ENCODE measurements around the gene DSCAM. TPM values are rescaled to one million over a fixed set of nuclear protein-coding genes. Genes with fewer than 3 reads are reported as not detected.
A peak's percentile ranks its signal among the peaks of the same experiment; 100 is the strongest.

Gene DSCAM
- total RNA-seq, 1 donor from 2014 or later = not detected

- no peak for TF ChIP-seq CTCF (IDR thresholded peaks at IDR 0.05)
- Mint-ChIP-seq H3K9me3 (ENCODE audit: unreplicated experiment) (peaks cover 11% of the 10 kb centered on the region), H3K4me3 (ENCODE audit: unreplicated experiment) (no peak overlapping the region), H3K4me1 (ENCODE audit: unreplicated experiment) (no peaks in the 10 kb centered on the region), H3K27ac (ENCODE audit: unreplicated experiment) (no peak overlapping the region), H3K36me3 (ENCODE audit: unreplicated experiment) (no peaks in the 10 kb centered on the region), H3K27me3 (ENCODE audit: unreplicated experiment) (no peaks in the 10 kb centered on the region)
- peak; percentile 76 for DNase-seq (ENCODE audit: extremely low spot score, unreplicated experiment)
These were observed 677.0 kb downstream of the DSCAM start for GRCh38 chr21:40169971-40170370.

- Mint-ChIP-seq H3K27me3 (ENCODE audit: unreplicated experiment) (no peaks in the 10 kb centered on the region), H3K36me3 (ENCODE audit: unreplicated experiment) (no peaks in the 10 kb centered on the region), H3K9me3 (ENCODE audit: unreplicated experiment) (peaks cover 12% of the 10 kb centered on the region), H3K27ac (ENCODE audit: unreplicated experiment) (no peak overlapping the region), H3K4me1 (ENCODE audit: unreplicated experiment) (no peaks in the 10 kb centered on the region), H3K4me3 (ENCODE audit: unreplicated experiment) (no peak overlapping the region)
- no peak for TF ChIP-seq CTCF (IDR thresholded peaks at IDR 0.05)
- DNase-seq (ENCODE audit: extremely low spot score, unreplicated experiment) = no peak
These were observed 680.6 kb downstream of the DSCAM start for GRCh38 chr21:40166291-40166843.

GRCh38 chr21:40165773-40166070 is 681.2 kb downstream of the DSCAM start:
- TF ChIP-seq CTCF (IDR thresholded peaks at IDR 0.05) = no peak
- Mint-ChIP-seq H3K4me3 (ENCODE audit: unreplicated experiment) (no peak overlapping the region), H3K9me3 (ENCODE audit: unreplicated experiment) (peaks cover 12% of the 10 kb centered on the region), H3K4me1 (ENCODE audit: unreplicated experiment) (no peaks in the 10 kb centered on the region), H3K27me3 (ENCODE audit: unreplicated experiment) (no peaks in the 10 kb centered on the region), H3K36me3 (ENCODE audit: unreplicated experiment) (no peaks in the 10 kb centered on the region), H3K27ac (ENCODE audit: unreplicated experiment) (no peak overlapping the region)
- no peak for DNase-seq (ENCODE audit: extremely low spot score, unreplicated experiment)

GRCh38 chr21:40164905-40165772 is 681.8 kb downstream of the DSCAM start:
- TF ChIP-seq CTCF (IDR thresholded peaks at IDR 0.05) = no peak
- Mint-ChIP-seq H3K36me3 (ENCODE audit: unreplicated experiment) (no peaks in the 10 kb centered on the region), H3K4me1 (ENCODE audit: unreplicated experiment) (no peaks in the 10 kb centered on the region), H3K9me3 (ENCODE audit: unreplicated experiment) (peaks cover 16% of the 10 kb centered on the region), H3K4me3 (ENCODE audit: unreplicated experiment) (no peak overlapping the region), H3K27me3 (ENCODE audit: unreplicated experiment) (no peaks in the 10 kb centered on the region), H3K27ac (ENCODE audit: unreplicated experiment) (no peak overlapping the region)
- DNase-seq (ENCODE audit: extremely low spot score, unreplicated experiment) = peak; percentile 34

GRCh38 chr21:40162075-40162474 is 684.9 kb downstream of the DSCAM start:
- H3K4me3 Mint-ChIP-seq (ENCODE audit: unreplicated experiment) = no peak overlapping the region
- H3K27ac Mint-ChIP-seq (ENCODE audit: unreplicated experiment) = no peak overlapping the region
- peaks cover 18% of the 10 kb centered on the region for H3K9me3 Mint-ChIP-seq (ENCODE audit: unreplicated experiment)
- H3K4me1 Mint-ChIP-seq (ENCODE audit: unreplicated experiment) = no peaks in the 10 kb centered on the region
- H3K27me3 Mint-ChIP-seq (ENCODE audit: unreplicated experiment) = no peaks in the 10 kb centered on the region
- peak; percentile 11 for DNase-seq (ENCODE audit: extremely low spot score, unreplicated experiment)
- no peaks in the 10 kb centered on the region for H3K36me3 Mint-ChIP-seq (ENCODE audit: unreplicated experiment)
- no peak for TF ChIP-seq CTCF (IDR thresholded peaks at IDR 0.05)

All from osteocyte (in vitro differentiated cells).